ENCODE results near the gene FBL. TPM values are rescaled to one million over a fixed set of nuclear protein-coding genes. Genes with fewer than 3 reads are reported as not detected.

FBL gene
- total and polyA plus RNA-seq, 2 of the 13 experiments (the other 11 are each of a cell fraction or from before 2014, with no cell fraction given), result 153 to 468 TPM

DNA sequence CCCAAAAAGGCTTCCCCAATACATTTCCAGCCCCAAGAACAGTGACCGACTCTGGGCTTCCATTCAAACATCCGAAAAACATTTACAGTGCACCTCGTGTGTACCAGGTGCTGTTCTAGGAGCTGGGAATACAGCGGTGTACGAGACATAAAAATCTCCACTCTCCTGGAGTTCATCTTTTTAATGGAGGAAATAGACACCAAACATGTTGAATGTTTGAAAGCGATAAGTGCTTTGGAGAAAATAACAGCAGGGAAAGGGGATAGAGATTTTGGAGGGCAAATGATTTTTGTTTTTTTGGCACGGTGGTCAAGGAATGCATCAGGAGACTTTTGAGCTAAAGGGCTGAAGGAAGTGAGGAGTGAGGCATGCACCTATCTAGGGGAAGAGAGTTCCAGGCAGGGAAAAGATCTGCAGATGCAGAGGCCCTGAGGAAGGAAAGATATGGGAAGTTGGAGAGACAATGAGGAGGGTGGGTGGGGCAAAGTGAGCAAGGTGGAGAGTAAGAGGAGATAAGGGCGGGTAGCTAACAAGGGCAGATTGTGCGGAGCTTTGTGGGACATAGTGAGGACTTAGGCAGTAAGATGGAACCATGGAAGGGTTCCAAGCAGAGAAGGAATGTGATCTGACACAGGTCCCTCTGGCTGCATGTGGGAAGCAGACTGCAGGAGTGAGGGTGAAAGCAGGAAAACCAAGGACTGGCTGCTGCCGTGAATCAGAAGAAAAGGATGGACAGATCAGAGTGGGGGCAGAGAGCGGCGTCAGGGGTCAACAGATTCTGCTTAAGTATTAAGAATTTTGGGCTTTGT, 703 bp upstream of the FBL start (continued):
- TF ChIP-seq, protein P1, sequence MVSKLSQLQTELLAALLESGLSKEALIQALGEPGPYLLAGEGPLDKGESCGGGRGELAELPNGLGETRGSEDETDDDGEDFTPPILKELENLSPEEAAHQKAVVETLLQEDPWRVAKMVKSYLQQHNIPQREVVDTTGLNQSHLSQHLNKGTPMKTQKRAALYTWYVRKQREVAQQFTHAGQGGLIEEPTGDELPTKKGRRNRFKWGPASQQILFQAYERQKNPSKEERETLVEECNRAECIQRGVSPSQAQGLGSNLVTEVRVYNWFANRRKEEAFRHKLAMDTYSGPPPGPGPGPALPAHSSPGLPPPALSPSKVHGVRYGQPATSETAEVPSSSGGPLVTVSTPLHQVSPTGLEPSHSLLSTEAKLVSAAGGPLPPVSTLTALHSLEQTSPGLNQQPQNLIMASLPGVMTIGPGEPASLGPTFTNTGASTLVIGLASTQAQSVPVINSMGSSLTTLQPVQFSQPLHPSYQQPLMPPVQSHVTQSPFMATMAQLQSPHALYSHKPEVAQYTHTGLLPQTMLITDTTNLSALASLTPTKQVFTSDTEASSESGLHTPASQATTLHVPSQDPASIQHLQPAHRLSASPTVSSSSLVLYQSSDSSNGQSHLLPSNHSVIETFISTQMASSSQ (IDR thresholded peaks at IDR 0.05; ENCODE audit: low read depth), result no peak
- TF ChIP-seq, protein P1 (CRISPR knock-in tag; IDR thresholded peaks at IDR 0.05; ENCODE audit: borderline replicate concordance), result no peak
- TF ChIP-seq, protein P2, sequence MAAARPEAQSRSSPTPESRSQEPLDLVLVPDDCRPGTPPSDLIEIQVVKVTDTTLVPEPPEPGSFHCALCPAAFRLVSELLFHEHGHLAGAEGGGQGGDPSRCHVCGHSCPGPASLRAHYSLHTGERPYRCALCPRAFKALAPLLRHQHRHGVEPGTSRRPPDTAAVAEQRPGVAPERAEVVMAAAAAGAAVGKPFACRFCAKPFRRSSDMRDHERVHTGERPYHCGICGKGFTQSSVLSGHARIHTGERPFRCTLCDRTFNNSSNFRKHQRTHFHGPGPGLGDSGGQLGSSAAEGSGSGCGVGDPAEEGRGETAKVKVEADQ (CRISPR knock-in tag; IDR thresholded peaks at IDR 0.05; ENCODE audit: borderline replicate concordance), result no peak
- no peak for TF ChIP-seq SMAD3 (CRISPR knock-in tag; IDR thresholded peaks at IDR 0.05)
- TF ChIP-seq PTBP1 (IDR thresholded peaks at IDR 0.05; ENCODE audit: low read depth, low read length, poor library complexity, severe bottlenecking), result no peak
- TF ChIP-seq KDM2A (CRISPR knock-in tag; IDR thresholded peaks at IDR 0.05; ENCODE audit: borderline replicate concordance, low read depth), result no peak
- TF ChIP-seq, protein P3, sequence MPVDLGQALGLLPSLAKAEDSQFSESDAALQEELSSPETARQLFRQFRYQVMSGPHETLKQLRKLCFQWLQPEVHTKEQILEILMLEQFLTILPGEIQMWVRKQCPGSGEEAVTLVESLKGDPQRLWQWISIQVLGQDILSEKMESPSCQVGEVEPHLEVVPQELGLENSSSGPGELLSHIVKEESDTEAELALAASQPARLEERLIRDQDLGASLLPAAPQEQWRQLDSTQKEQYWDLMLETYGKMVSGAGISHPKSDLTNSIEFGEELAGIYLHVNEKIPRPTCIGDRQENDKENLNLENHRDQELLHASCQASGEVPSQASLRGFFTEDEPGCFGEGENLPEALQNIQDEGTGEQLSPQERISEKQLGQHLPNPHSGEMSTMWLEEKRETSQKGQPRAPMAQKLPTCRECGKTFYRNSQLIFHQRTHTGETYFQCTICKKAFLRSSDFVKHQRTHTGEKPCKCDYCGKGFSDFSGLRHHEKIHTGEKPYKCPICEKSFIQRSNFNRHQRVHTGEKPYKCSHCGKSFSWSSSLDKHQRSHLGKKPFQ (CRISPR knock-in tag; IDR thresholded peaks at IDR 0.05; ENCODE audit: insufficient replicate concordance), result no peak
- TF ChIP-seq, protein P4, sequence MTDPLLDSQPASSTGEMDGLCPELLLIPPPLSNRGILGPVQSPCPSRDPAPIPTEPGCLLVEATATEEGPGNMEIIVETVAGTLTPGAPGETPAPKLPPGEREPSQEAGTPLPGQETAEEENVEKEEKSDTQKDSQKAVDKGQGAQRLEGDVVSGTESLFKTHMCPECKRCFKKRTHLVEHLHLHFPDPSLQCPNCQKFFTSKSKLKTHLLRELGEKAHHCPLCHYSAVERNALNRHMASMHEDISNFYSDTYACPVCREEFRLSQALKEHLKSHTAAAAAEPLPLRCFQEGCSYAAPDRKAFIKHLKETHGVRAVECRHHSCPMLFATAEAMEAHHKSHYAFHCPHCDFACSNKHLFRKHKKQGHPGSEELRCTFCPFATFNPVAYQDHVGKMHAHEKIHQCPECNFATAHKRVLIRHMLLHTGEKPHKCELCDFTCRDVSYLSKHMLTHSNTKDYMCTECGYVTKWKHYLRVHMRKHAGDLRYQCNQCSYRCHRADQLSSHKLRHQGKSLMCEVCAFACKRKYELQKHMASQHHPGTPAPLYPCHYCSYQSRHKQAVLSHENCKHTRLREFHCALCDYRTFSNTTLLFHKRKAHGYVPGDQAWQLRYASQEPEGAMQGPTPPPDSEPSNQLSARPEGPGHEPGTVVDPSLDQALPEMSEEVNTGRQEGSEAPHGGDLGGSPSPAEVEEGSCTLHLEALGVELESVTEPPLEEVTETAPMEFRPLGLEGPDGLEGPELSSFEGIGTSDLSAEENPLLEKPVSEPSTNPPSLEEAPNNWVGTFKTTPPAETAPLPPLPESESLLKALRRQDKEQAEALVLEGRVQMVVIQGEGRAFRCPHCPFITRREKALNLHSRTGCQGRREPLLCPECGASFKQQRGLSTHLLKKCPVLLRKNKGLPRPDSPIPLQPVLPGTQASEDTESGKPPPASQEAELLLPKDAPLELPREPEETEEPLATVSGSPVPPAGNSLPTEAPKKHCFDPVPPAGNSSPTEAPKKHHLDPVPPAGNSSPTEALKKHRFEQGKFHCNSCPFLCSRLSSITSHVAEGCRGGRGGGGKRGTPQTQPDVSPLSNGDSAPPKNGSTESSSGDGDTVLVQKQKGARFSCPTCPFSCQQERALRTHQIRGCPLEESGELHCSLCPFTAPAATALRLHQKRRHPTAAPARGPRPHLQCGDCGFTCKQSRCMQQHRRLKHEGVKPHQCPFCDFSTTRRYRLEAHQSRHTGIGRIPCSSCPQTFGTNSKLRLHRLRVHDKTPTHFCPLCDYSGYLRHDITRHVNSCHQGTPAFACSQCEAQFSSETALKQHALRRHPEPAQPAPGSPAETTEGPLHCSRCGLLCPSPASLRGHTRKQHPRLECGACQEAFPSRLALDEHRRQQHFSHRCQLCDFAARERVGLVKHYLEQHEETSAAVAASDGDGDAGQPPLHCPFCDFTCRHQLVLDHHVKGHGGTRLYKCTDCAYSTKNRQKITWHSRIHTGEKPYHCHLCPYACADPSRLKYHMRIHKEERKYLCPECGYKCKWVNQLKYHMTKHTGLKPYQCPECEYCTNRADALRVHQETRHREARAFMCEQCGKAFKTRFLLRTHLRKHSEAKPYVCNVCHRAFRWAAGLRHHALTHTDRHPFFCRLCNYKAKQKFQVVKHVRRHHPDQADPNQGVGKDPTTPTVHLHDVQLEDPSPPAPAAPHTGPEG (CRISPR knock-in tag; IDR thresholded peaks at IDR 0.05), result 0 out of 2 replicates have a peak, but pooled peaks have one; percentile 24
- no peak for TF ChIP-seq KAT2B (IDR thresholded peaks at IDR 0.05; ENCODE audit: borderline replicate concordance, low read depth, low read length)
- TF ChIP-seq CAMTA2 (CRISPR knock-in tag; IDR thresholded peaks at IDR 0.05; ENCODE audit: borderline replicate concordance), result no peak
